HL-60 (cell line): ENCODE results near the gene MYOG.

Source experiments
- DNase-seq, 2 experiments: peaks; one replicate each; pipeline ENCODE4 v3.0.0-alpha.2; 2010 to 2020; ENCODE audit warnings: low read depth in 1 of 2, low spot score in 1 of 2
- H3K27ac ChIP-seq: fragments of 250-450 bp; sonication (Bioruptor Pico); replicated peaks from 2 replicates; pipeline ENCODE4 v1.5.1; 2020; ENCODE audit warnings: mild to moderate bottlenecking, moderate library complexity
- H3K27me3 ChIP-seq: fragments of 250-450 bp; sonication (Bioruptor Pico); 2 replicates; pipeline ENCODE4 v1.5.1; 2021; ENCODE audit warnings: mild to moderate bottlenecking, moderate library complexity; ENCODE audit not compliant: insufficient read depth, poor library complexity, severe bottlenecking
- H3K4me3 ChIP-seq: replicated peaks from 2 replicates; pipeline ENCODE4 v1.5.1; 2011; ENCODE audit warnings: mild to moderate bottlenecking, control low read depth, low read length; ENCODE audit not compliant: insufficient read depth
- CTCF ChIP-seq: IDR thresholded peaks from one replicate; pipeline ENCODE4 v1.5.1; 2011; ENCODE audit warnings: low read length, control low read depth, inconsistent platforms; ENCODE audit not compliant: insufficient read depth
- GABPA ChIP-seq: IDR thresholded peaks from 2 replicates; pipeline ENCODE4 v1.6.1; 2012; ENCODE audit warnings: low read depth
- POLR2AphosphoS5 ChIP-seq: IDR thresholded peaks from 2 replicates; pipeline ENCODE4 v1.6.1; 2012; ENCODE audit warnings: low read depth
- REST ChIP-seq: IDR thresholded peaks from 2 replicates; pipeline ENCODE4 v1.6.1; 2012; ENCODE audit warnings: low read depth; ENCODE audit not compliant: insufficient replicate concordance
- SPI1 ChIP-seq: IDR thresholded peaks from 2 replicates; pipeline ENCODE4 v1.6.1; 2012; ENCODE audit warnings: low read depth, mild to moderate bottlenecking, borderline replicate concordance

MYOG gene

GRCh38 chr1:203076031-203076511, 9.7 kb downstream of the MYOG start:
- H3K4me3 ChIP-seq: peak overlapping the region; percentile 17; the same call in 1 of the 2 replicates
- no peak for TF ChIP-seq REST
- no peak for TF ChIP-seq GABPA
- TF ChIP-seq SPI1: no peak; the same call in 1 of the 2 replicates
- no peak for TF ChIP-seq POLR2AphosphoS5
- TF ChIP-seq CTCF: no peak
- peak in 1 of 2 experiments; percentile 23 for DNase-seq
- no peaks in the 10 kb centered on the region for H3K27me3 ChIP-seq
- H3K27ac ChIP-seq: peak overlapping the region; percentile 48

GRCh38 chr1:203075236-203076030, 10.4 kb downstream of the MYOG start:
- Histone ChIP-seq H3K27me3 (no peaks in the 10 kb centered on the region), H3K27ac (peak overlapping the region; percentile 48), H3K4me3 (peak overlapping the region; percentile 17; the same call in 1 of the 2 replicates)
- no peak for DNase-seq
- TF ChIP-seq GABPA (no peak), CTCF (no peak), SPI1 (peak; percentile 86)

- TF ChIP-seq GABPA (no peak), CTCF (no peak), POLR2AphosphoS5 (no peak), REST (no peak), SPI1 (no peak)
- Histone ChIP-seq H3K27ac (no peak overlapping the region), H3K27me3 (no peaks in the 10 kb centered on the region), H3K4me3 (no peak overlapping the region)
- DNase-seq: no peak
Measured at GRCh38 chr1:203074610-203075009, 11.2 kb downstream of the MYOG start.
